Raji (cell line): ENCODE measurements around the gene USP13.

Experiments
- POLR2A ChIP-seq: IDR thresholded peaks from 2 replicates; pipeline ENCODE4 v1.6.1; 2011; ENCODE audit warnings: low read depth, low read length, control low read depth; ENCODE audit not compliant: insufficient read depth

The USP13 gene

GRCh38 chr3:179652447-179653095 lies at the start of gene USP13:
Gene USP13, plus strand, starts transcription at chr3:179653040. Its CDS starts 186 bp downstream, at chr3:179653226.
- peak; percentile 58; the same call in 1 of the 2 replicates for TF ChIP-seq POLR2A

- no peak for TF ChIP-seq POLR2A
These were observed 49.5 kb upstream of the USP13 start for GRCh38 chr3:179603321-179603720.

GRCh38 chr3:179603831-179604230 lies 49.0 kb upstream of the USP13 start:
- TF ChIP-seq POLR2A = no peak

- TF ChIP-seq POLR2A = peak; percentile 94
These were observed 48.3 kb upstream of the USP13 start, which contains the start of the genes MRPL47 and NDUFB5 for GRCh38 chr3:179604321-179605078. Gene MRPL47, minus strand, starts transcription at chr3:179604638. Its CDS starts 14 bp downstream, at chr3:179604624. Gene NDUFB5, plus strand, starts transcription at chr3:179604794. Its CDS starts 22 bp downstream, at chr3:179604816.

GRCh38 chr3:179606534-179607085 lies 46.2 kb upstream of the USP13 start:
- TF ChIP-seq POLR2A = no peak

GRCh38 chr3:179608931-179609720 lies 43.7 kb upstream of the USP13 start:
- TF ChIP-seq POLR2A = no peak

GRCh38 chr3:179610066-179610465 lies 42.8 kb upstream of the USP13 start:
- TF ChIP-seq POLR2A = no peak

GRCh38 chr3:179613807-179614206 lies 39.0 kb upstream of the USP13 start:
- no peak for TF ChIP-seq POLR2A

- TF ChIP-seq POLR2A = no peak
These were observed 37.2 kb upstream of the USP13 start for GRCh38 chr3:179615458-179616173.

- TF ChIP-seq POLR2A = no peak
These were observed 30.8 kb upstream of the USP13 start for GRCh38 chr3:179622023-179622422.

- TF ChIP-seq POLR2A = no peak
These were observed 28.4 kb upstream of the USP13 start for GRCh38 chr3:179624451-179624850.

- no peak for TF ChIP-seq POLR2A
These were observed 21.9 kb upstream of the USP13 start for GRCh38 chr3:179630753-179631451.

- TF ChIP-seq POLR2A = no peak
These were observed 12.4 kb upstream of the USP13 start for GRCh38 chr3:179640469-179640868.

GRCh38 chr3:179642871-179643270 lies 10.0 kb upstream of the USP13 start:
- TF ChIP-seq POLR2A = no peak
